WI38 (cell line): ENCODE data around the gene COL6A3.

ENCODE experiments used
- H3K4me3 ChIP-seq: 2 replicates; pipeline ENCODE4 v1.5.1; 2011; ENCODE audit warnings: low read depth, mild to moderate bottlenecking, control low read depth, low read length
- CTCF ChIP-seq: IDR thresholded peaks from 2 replicates; pipeline ENCODE4 v1.5.1; 2012; ENCODE audit warnings: low read depth, mild to moderate bottlenecking, control low read depth, low read length

Gene COL6A3

GRCh38 chr2:237282568-237283128 is 131.3 kb downstream of the COL6A3 start:
- no peak overlapping the region for H3K4me3 ChIP-seq
- no peak for TF ChIP-seq CTCF

- H3K4me3 ChIP-seq: no peak overlapping the region
- no peak for TF ChIP-seq CTCF
Measured at GRCh38 chr2:237281836-237282306, 132.1 kb downstream of the COL6A3 start.

- no peak for TF ChIP-seq CTCF
- no peak overlapping the region for H3K4me3 ChIP-seq
Measured at GRCh38 chr2:237280939-237281338, 133.0 kb downstream of the COL6A3 start.

- no peak overlapping the region for H3K4me3 ChIP-seq
- no peak for TF ChIP-seq CTCF
Measured at GRCh38 chr2:237280229-237280628, 133.7 kb downstream of the COL6A3 start.

- no peak overlapping the region for H3K4me3 ChIP-seq
- TF ChIP-seq CTCF: no peak
Measured at GRCh38 chr2:237279012-237279768, 134.8 kb downstream of the COL6A3 start.

GRCh38 chr2:237278568-237278967 is 135.4 kb downstream of the COL6A3 start:
- no peak overlapping the region for H3K4me3 ChIP-seq
- TF ChIP-seq CTCF: no peak
